Keratinocyte (primary cell): ENCODE measurements around the gene METTL8. TPM values are rescaled to one million over a fixed set of nuclear protein-coding genes. Genes with fewer than 3 reads are reported as not detected.
"Not testable (repeated sequence)": the region's sequence is repeated elsewhere in the genome, so short reads cannot be mapped to it uniquely, and the experiment has no call there.

Source experiments
- DNase-seq: peaks from one replicate; pipeline ENCODE4 v3.0.0-alpha.2; 2011; ENCODE audit warnings: low read depth, missing footprints, low spot score
- FAIRE-seq: peaks from 2 replicates; lab custom pipeline; 2011; peaks lifted over from hg19 to GRCh38; lab: Jason Lieb, UNC
- H2AFZ ChIP-seq: 2 replicates; pipeline ENCODE4 v1.6.0; 2012; ENCODE audit warnings: low read length, control low read depth, inconsistent platforms; ENCODE audit not compliant: control insufficient read depth
- H3K27ac ChIP-seq: 2 replicates; pipeline ENCODE4 v1.5.1; 2011; ENCODE audit warnings: low read length; ENCODE audit not compliant: control insufficient read depth, insufficient read depth
- H3K27me3 ChIP-seq: 3 replicates; pipeline ENCODE4 v1.6.0; 2011; ENCODE audit warnings: low read length; ENCODE audit not compliant: control insufficient read depth, insufficient read depth; ENCODE audit errors: extremely low read depth
- H3K36me3 ChIP-seq, 2 experiments: 2 replicates in 1 of 2; 3 replicates in 1 of 2; pipeline ENCODE4 v1.5.1; 2011; ENCODE audit warnings: low read length in 2 of 2, mild to moderate bottlenecking in 1 of 2; ENCODE audit not compliant: control insufficient read depth in 2 of 2, insufficient read depth in 2 of 2; ENCODE audit errors: extremely low read depth in 1 of 2
- H3K4me1 ChIP-seq: 3 replicates; pipeline ENCODE4 v1.5.1; 2011; ENCODE audit warnings: low read length; ENCODE audit not compliant: control insufficient read depth, insufficient read depth; ENCODE audit errors: extremely low read depth
- H3K4me2 ChIP-seq: 3 replicates; pipeline ENCODE4 v1.6.0; 2011; ENCODE audit warnings: low read depth, low read length; ENCODE audit not compliant: control insufficient read depth, insufficient read depth; ENCODE audit errors: extremely low read depth
- H3K4me3 ChIP-seq, 3 experiments: fragments of 200-600 bp in 1 of 3; sonication (generic) in 1 of 3; 2 replicates in 2 of 3; 3 replicates in 1 of 3; pipeline ENCODE4 v1.5.1; 2011 to 2016; ENCODE audit warnings: low read length in 3 of 3, mild to moderate bottlenecking in 3 of 3, control low read depth in 2 of 3, inconsistent platforms in 1 of 3, low read depth in 1 of 3, mixed read lengths in 1 of 3, mixed run types in 1 of 3, moderate library complexity in 1 of 3; ENCODE audit not compliant: control insufficient read depth in 2 of 3, insufficient read depth in 2 of 3; ENCODE audit errors: extremely low read depth in 1 of 3
- H3K79me2 ChIP-seq: 2 replicates; pipeline ENCODE4 v1.6.0; 2012; ENCODE audit warnings: low read length; ENCODE audit not compliant: control insufficient read depth, insufficient read depth
- H3K9ac ChIP-seq: 3 replicates; pipeline ENCODE4 v1.6.0; 2011; ENCODE audit warnings: low read length; ENCODE audit not compliant: control insufficient read depth, insufficient read depth; ENCODE audit errors: extremely low read depth
- H3K9me1 ChIP-seq: 3 replicates; pipeline ENCODE4 v1.6.0; 2011; ENCODE audit warnings: low read length; ENCODE audit not compliant: control insufficient read depth, insufficient read depth; ENCODE audit errors: extremely low read depth
- H3K9me3 ChIP-seq: 2 replicates; pipeline ENCODE4 v1.5.1; 2012; ENCODE audit warnings: low read depth, low read length; ENCODE audit not compliant: control insufficient read depth
- H4K20me1 ChIP-seq: 3 replicates; pipeline ENCODE4 v1.6.0; 2011; ENCODE audit warnings: low read length; ENCODE audit not compliant: control insufficient read depth, insufficient read depth; ENCODE audit errors: extremely low read depth
- EZH2 ChIP-seq: IDR thresholded peaks from one replicate; pipeline ENCODE4 v1.6.1; 2012; ENCODE audit warnings: inconsistent platforms, mild to moderate bottlenecking, low read length, moderate library complexity
- dilution Hi-C: fragments of 300-500 bp; cut with MboI; formaldehyde crosslinking; loops from one replicate; pipeline ENCODE4 v1.7.0; 2020; ENCODE audit warnings: low sequenced_read_pairs; ENCODE audit not compliant: extremely low pct_ligation_motif_present
- polyA plus RNA-seq, 5 experiments: library from polyadenylated mRNA; depleted of rRNA in 3 of 5; stranded (reverse) in 3 of 5; stranded (forward) in 1 of 5; unstranded in 1 of 5; fragments of >200 nt; gene quantifications; 1 replicate in 1 of 5; 2 replicates in 3 of 5; 3 replicates in 1 of 5; pipeline versions ENCODE4 v1.2.1 to v1.2.3, GENCODE V29; 2011 to 2012; ENCODE audit warnings: missing spikeins in 2 of 5, low read depth in 1 of 5, low replicate concordance in 1 of 5
- TF ChIP-seq, protein P1 (sequence below), 3 experiments: IDR thresholded peaks in 1 of 3; conservative IDR thresholded peaks in 1 of 3; optimal IDR thresholded peaks in 1 of 3; 2 replicates in 2 of 3; 3 replicates in 1 of 3; pipeline versions ENCODE3 to v1.5.1; 2011; ENCODE audit warnings: low read length in 3 of 3, mild to moderate bottlenecking in 3 of 3, moderate library complexity in 2 of 3, control low read depth in 1 of 3, inconsistent platforms in 1 of 3; ENCODE audit not compliant: insufficient read depth in 2 of 3; ENCODE audit errors: extremely low read depth in 1 of 3

The METTL8 gene
- polyA plus RNA-seq, 1 donor (not counting 4 experiments of a cell fraction or from before 2014, with no cell fraction given), result 81.2 TPM

- H2AFZ ChIP-seq, result no peak overlapping the region
- peak overlapping the region; percentile 97 for H3K9ac ChIP-seq
- peaks cover 0 to 3% of the 10 kb centered on the region in 2 experiments for H3K36me3 ChIP-seq
- H3K4me1 ChIP-seq, result peaks cover 24% of the 10 kb centered on the region
- H3K9me1 ChIP-seq, result peaks cover 2% of the 10 kb centered on the region
- H3K79me2 ChIP-seq, result peaks cover 66% of the 10 kb centered on the region
- H3K27ac ChIP-seq, result peak overlapping the region; percentile 99
- peak overlapping the region; percentile 100 for H3K4me2 ChIP-seq
- DNase-seq (no peak), FAIRE-seq (peak; percentile 78)
- no peak for TF ChIP-seq EZH2
- TF ChIP-seq, protein P1, sequence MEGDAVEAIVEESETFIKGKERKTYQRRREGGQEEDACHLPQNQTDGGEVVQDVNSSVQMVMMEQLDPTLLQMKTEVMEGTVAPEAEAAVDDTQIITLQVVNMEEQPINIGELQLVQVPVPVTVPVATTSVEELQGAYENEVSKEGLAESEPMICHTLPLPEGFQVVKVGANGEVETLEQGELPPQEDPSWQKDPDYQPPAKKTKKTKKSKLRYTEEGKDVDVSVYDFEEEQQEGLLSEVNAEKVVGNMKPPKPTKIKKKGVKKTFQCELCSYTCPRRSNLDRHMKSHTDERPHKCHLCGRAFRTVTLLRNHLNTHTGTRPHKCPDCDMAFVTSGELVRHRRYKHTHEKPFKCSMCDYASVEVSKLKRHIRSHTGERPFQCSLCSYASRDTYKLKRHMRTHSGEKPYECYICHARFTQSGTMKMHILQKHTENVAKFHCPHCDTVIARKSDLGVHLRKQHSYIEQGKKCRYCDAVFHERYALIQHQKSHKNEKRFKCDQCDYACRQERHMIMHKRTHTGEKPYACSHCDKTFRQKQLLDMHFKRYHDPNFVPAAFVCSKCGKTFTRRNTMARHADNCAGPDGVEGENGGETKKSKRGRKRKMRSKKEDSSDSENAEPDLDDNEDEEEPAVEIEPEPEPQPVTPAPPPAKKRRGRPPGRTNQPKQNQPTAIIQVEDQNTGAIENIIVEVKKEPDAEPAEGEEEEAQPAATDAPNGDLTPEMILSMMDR (optimal IDR thresholded peaks at IDR 0.05 in 1 of 3, IDR thresholded peaks at IDR 0.05 in 1 of 3, conservative IDR thresholded peaks at IDR 0.05 in 1 of 3; ENCODE audit: extremely low read depth in 1 of 3, insufficient read depth in 2 of 3, low read length in 3 of 3), result no peak
- peak overlapping the region; percentile 1 to 97 (median 92) for H3K4me3 ChIP-seq
- dilution Hi-C loops, result no loop called here
- no peaks in the 10 kb centered on the region for H4K20me1 ChIP-seq
- H3K27me3 ChIP-seq, result no peaks in the 10 kb centered on the region
- H3K9me3 ChIP-seq, result no peaks in the 10 kb centered on the region
Measured at GRCh38 chr2:171430516-171431410, 3.0 kb downstream of the METTL8 start.

GRCh38 chr2:171422710-171423495 is 10.9 kb downstream of the METTL8 start:
- DNase-seq, H4K20me1 ChIP-seq, H3K27ac ChIP-seq, H3K27me3 ChIP-seq, H3K9me3 ChIP-seq, H2AFZ ChIP-seq, H3K9ac ChIP-seq, FAIRE-seq, H3K4me1 ChIP-seq, H3K9me1 ChIP-seq, dilution Hi-C loops, H3K4me3 ChIP-seq, H3K36me3 ChIP-seq, H3K4me2 ChIP-seq: not testable (repeated sequence)
- H3K79me2 ChIP-seq, result peaks cover 82% of the 10 kb centered on the region
